ENCODE results near the gene PLXNA1. TPM values are rescaled to one million over a fixed set of nuclear protein-coding genes. Genes with fewer than 3 reads are reported as not detected.

Gene PLXNA1
- total RNA-seq, 1 experiment from 2014 or later: 30.3 TPM

DNA sequence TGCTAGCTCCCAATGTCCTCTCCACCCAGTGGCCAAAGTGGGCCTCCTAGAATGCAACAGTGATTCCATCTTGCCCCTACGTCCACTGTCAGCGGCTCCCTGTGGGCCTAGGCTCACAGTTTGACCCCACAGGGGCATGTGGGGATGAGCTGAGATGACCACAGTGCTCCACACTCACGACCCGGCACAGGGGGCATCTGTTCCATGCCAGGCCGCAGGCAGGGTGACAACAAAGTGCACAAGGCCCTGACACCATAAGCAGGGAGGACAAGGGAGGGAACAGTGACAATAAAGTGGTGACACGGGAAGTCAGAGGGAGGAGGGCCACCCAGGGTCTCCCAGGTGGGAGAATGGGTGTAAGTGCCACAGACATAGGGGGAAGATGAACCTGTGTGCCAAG is 5.1 kb upstream of the PLXNA1 start:
- BruUV-seq (replicated peaks): no TSS peak
- no peak overlapping the region for H3K9ac ChIP-seq (ENCODE audit: low read length)
- no peaks in the 10 kb centered on the region for H3K27me3 ChIP-seq (ENCODE audit: insufficient read depth, low read length)
- no peaks in the 10 kb centered on the region for H4K20me1 ChIP-seq (ENCODE audit: insufficient read depth)
- no peaks in the 10 kb centered on the region for H3K9me2 ChIP-seq (ENCODE audit: insufficient read depth)
- ChIA-PET CTCF (no interaction called here), RAD21 (ENCODE audit: low non-redundant PET in 1 of 2, low total read pairs in 2 of 2, uncharacterized antibody in 2 of 2, unreplicated experiment in 2 of 2) (no interaction called here), POLR2A (no interaction called here)
- H3K9me3 ChIP-seq (ENCODE audit: control insufficient read depth in 1 of 2, insufficient read depth in 1 of 2, low read depth in 1 of 2, low read length in 2 of 2): peaks cover 7 to 11% of the 10 kb centered on the region in 2 experiments; a peak in 3 of 4 replicates
- no peaks in the 10 kb centered on the region for H3K79me2 ChIP-seq (ENCODE audit: insufficient read depth, low read length)
- H3K27ac ChIP-seq (ENCODE audit: low read depth, low read length): no peak overlapping the region
- intact Hi-C loops (cut with micrococcal nuclease): no loop called here
- ATAC-seq: no peak
- H3K36me3 ChIP-seq (ENCODE audit: control insufficient read depth in 1 of 2, insufficient read depth in 2 of 2, low read length in 2 of 2): no peaks in the 10 kb centered on the region
- H3K4me3 ChIP-seq (replicated peaks in 1 of 2; ENCODE audit: low read depth in 1 of 2, low read length in 2 of 2): no peak overlapping the region
- no peak for DNase-seq (ENCODE audit: low read depth, low spot score)
- no peak overlapping the region for H3K4me2 ChIP-seq (ENCODE audit: low read length)
- H2AFZ ChIP-seq (ENCODE audit: low read depth, low read length, poor library complexity, severe bottlenecking): no peak overlapping the region
- TF ChIP-seq ZNF274 (IDR thresholded peaks at IDR 0.05; ENCODE audit: low read depth, low read length) (no peak), CEBPB (IDR thresholded peaks at IDR 0.05; ENCODE audit: low read depth) (no peak), POLR2A (IDR thresholded peaks at IDR 0.05; ENCODE audit: borderline replicate concordance, extremely low read depth, insufficient read depth, insufficient read length) (no peak), CBX3 (IDR thresholded peaks at IDR 0.05; ENCODE audit: low read depth) (no peak), EGR1 (IDR thresholded peaks at IDR 0.05; ENCODE audit: low read depth) (no peak), YY1 (IDR thresholded peaks at IDR 0.05; ENCODE audit: extremely low read depth, insufficient replicate concordance, low read depth, low read length) (no peak), SRF (IDR thresholded peaks at IDR 0.05; ENCODE audit: low read depth) (no peak), EZH2 (IDR thresholded peaks at IDR 0.05) (no peak), ELF1 (IDR thresholded peaks at IDR 0.05; ENCODE audit: borderline replicate concordance, low read depth) (no peak), EZH2phosphoT487 (IDR thresholded peaks at IDR 0.05; ENCODE audit: borderline replicate concordance) (no peak), POLR2AphosphoS5 (IDR thresholded peaks at IDR 0.05; ENCODE audit: low read depth, low read length) (no peak), JUND (IDR thresholded peaks at IDR 0.05) (no peak), ZFX (IDR thresholded peaks at IDR 0.05) (no peak), RAD21 (IDR thresholded peaks at IDR 0.05; ENCODE audit: low read depth) (no peak)
- TF ChIP-seq, protein P1, sequence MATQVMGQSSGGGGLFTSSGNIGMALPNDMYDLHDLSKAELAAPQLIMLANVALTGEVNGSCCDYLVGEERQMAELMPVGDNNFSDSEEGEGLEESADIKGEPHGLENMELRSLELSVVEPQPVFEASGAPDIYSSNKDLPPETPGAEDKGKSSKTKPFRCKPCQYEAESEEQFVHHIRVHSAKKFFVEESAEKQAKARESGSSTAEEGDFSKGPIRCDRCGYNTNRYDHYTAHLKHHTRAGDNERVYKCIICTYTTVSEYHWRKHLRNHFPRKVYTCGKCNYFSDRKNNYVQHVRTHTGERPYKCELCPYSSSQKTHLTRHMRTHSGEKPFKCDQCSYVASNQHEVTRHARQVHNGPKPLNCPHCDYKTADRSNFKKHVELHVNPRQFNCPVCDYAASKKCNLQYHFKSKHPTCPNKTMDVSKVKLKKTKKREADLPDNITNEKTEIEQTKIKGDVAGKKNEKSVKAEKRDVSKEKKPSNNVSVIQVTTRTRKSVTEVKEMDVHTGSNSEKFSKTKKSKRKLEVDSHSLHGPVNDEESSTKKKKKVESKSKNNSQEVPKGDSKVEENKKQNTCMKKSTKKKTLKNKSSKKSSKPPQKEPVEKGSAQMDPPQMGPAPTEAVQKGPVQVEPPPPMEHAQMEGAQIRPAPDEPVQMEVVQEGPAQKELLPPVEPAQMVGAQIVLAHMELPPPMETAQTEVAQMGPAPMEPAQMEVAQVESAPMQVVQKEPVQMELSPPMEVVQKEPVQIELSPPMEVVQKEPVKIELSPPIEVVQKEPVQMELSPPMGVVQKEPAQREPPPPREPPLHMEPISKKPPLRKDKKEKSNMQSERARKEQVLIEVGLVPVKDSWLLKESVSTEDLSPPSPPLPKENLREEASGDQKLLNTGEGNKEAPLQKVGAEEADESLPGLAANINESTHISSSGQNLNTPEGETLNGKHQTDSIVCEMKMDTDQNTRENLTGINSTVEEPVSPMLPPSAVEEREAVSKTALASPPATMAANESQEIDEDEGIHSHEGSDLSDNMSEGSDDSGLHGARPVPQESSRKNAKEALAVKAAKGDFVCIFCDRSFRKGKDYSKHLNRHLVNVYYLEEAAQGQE (IDR thresholded peaks at IDR 0.05; ENCODE audit: low read depth): no peak
- TF ChIP-seq, protein P2, sequence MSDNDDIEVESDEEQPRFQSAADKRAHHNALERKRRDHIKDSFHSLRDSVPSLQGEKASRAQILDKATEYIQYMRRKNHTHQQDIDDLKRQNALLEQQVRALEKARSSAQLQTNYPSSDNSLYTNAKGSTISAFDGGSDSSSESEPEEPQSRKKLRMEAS (IDR thresholded peaks at IDR 0.05): no peak
- TF ChIP-seq, protein P3, sequence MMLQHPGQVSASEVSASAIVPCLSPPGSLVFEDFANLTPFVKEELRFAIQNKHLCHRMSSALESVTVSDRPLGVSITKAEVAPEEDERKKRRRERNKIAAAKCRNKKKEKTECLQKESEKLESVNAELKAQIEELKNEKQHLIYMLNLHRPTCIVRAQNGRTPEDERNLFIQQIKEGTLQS (IDR thresholded peaks at IDR 0.05): no peak
- peaks cover 2 to 13% of the 10 kb centered on the region in 2 experiments; a peak in 3 of 4 replicates for H3K4me1 ChIP-seq (ENCODE audit: control insufficient read depth in 1 of 2, insufficient read depth in 2 of 2, low read length in 2 of 2)
